ENCODE data around the gene SLC29A3.

- TF ChIP-seq, protein P1, sequence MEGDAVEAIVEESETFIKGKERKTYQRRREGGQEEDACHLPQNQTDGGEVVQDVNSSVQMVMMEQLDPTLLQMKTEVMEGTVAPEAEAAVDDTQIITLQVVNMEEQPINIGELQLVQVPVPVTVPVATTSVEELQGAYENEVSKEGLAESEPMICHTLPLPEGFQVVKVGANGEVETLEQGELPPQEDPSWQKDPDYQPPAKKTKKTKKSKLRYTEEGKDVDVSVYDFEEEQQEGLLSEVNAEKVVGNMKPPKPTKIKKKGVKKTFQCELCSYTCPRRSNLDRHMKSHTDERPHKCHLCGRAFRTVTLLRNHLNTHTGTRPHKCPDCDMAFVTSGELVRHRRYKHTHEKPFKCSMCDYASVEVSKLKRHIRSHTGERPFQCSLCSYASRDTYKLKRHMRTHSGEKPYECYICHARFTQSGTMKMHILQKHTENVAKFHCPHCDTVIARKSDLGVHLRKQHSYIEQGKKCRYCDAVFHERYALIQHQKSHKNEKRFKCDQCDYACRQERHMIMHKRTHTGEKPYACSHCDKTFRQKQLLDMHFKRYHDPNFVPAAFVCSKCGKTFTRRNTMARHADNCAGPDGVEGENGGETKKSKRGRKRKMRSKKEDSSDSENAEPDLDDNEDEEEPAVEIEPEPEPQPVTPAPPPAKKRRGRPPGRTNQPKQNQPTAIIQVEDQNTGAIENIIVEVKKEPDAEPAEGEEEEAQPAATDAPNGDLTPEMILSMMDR (IDR thresholded peaks at IDR 0.05; ENCODE audit: insufficient read depth, low read length, poor library complexity, severe bottlenecking), result no peak
- TF ChIP-seq EZH2phosphoT487 (conservative IDR thresholded peaks at IDR 0.05; ENCODE audit: low read length), result no peak
These were observed 24.3 kb downstream of the SLC29A3 start for GRCh38 chr10:71343392-71343773.
